Gastrocnemius medialis (tissue), 4 donors: ENCODE results near the gene DAW1.

ENCODE experiments used
- POLR2A ChIP-seq, 2 donors: fragments of 450-650 bp; IDR thresholded peaks; one replicate each; pipeline ENCODE4 v1.6.1; 2017; ENCODE audit warnings: antibody characterized with exemption in 2 of 2, mild to moderate bottlenecking in 2 of 2, moderate library complexity in 2 of 2
- TF ChIP-seq, protein P1 (sequence below), 5 experiments: fragments of 450-650 bp in 3 of 5; fragments of 200-600 bp in 2 of 5; sonication (generic) in 2 of 5; IDR thresholded peaks in 4 of 5; conservative IDR thresholded peaks in 1 of 5; 1 replicate in 4 of 5; 2 replicates in 1 of 5; pipeline ENCODE4 v1.5.1; 2016 to 2019; ENCODE audit warnings: antibody characterized with exemption in 5 of 5, mild to moderate bottlenecking in 3 of 5, moderate library complexity in 3 of 5

DNA sequence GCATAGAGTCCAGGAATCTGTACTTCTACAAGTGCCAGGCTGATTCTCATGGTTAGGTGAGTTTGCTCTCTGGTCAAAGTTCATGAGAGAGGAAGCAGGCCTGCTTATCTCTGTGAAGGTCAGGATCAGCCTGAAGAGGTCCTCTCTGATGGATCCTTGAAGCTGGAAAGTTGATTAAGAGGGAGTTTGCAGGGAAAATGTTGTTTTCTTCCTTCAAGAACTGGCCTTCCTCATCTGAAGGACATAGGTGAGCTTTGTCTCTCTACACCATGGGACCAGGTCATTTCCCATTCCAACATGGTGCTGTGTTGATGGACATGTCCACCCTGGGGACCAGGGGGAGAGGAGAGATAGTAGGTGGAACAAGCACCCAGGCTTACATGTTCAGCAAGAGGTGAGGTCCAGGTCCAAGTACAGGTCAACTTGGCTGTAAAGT is 42.9 kb upstream of the DAW1 start:
- TF ChIP-seq, protein P1, sequence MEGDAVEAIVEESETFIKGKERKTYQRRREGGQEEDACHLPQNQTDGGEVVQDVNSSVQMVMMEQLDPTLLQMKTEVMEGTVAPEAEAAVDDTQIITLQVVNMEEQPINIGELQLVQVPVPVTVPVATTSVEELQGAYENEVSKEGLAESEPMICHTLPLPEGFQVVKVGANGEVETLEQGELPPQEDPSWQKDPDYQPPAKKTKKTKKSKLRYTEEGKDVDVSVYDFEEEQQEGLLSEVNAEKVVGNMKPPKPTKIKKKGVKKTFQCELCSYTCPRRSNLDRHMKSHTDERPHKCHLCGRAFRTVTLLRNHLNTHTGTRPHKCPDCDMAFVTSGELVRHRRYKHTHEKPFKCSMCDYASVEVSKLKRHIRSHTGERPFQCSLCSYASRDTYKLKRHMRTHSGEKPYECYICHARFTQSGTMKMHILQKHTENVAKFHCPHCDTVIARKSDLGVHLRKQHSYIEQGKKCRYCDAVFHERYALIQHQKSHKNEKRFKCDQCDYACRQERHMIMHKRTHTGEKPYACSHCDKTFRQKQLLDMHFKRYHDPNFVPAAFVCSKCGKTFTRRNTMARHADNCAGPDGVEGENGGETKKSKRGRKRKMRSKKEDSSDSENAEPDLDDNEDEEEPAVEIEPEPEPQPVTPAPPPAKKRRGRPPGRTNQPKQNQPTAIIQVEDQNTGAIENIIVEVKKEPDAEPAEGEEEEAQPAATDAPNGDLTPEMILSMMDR (IDR thresholded peaks at IDR 0.05 in 4 of 5, conservative IDR thresholded peaks at IDR 0.05 in 1 of 5), result no peak
- TF ChIP-seq POLR2A (IDR thresholded peaks at IDR 0.05), result no peak
